Rectal smooth muscle tissue (tissue), 1 donor: Measurements from ENCODE around the gene PFKM.

Experiments used
- H3K27ac ChIP-seq: one replicate; pipeline ENCODE4 v1.7.0; 2013; ENCODE audit warnings: low read depth, low read length, inconsistent platforms
- H3K27me3 ChIP-seq: one replicate; pipeline ENCODE4 v1.7.0; 2013; ENCODE audit warnings: low read length; ENCODE audit not compliant: control insufficient read depth, insufficient read depth
- H3K36me3 ChIP-seq: one replicate; pipeline ENCODE4 v1.7.0; 2013; ENCODE audit warnings: low read length; ENCODE audit not compliant: control insufficient read depth, insufficient read depth
- H3K4me1 ChIP-seq: one replicate; pipeline ENCODE4 v1.7.0; 2013; ENCODE audit warnings: low read length; ENCODE audit not compliant: control insufficient read depth, insufficient read depth
- H3K4me3 ChIP-seq: one replicate; pipeline ENCODE4 v1.7.0; 2013; ENCODE audit warnings: low read length
- H3K9ac ChIP-seq: one replicate; pipeline ENCODE4 v1.7.0; 2013; ENCODE audit warnings: low read length

Gene PFKM

GRCh38 chr12:48165089-48165981, 46.2 kb downstream of the PFKM start:
- Histone ChIP-seq H3K4me3 (no peak overlapping the region), H3K4me1 (no peaks in the 10 kb centered on the region), H3K36me3 (no peaks in the 10 kb centered on the region), H3K27ac (no peak overlapping the region), H3K9ac (no peak overlapping the region), H3K27me3 (peaks cover 2% of the 10 kb centered on the region)

DNA sequence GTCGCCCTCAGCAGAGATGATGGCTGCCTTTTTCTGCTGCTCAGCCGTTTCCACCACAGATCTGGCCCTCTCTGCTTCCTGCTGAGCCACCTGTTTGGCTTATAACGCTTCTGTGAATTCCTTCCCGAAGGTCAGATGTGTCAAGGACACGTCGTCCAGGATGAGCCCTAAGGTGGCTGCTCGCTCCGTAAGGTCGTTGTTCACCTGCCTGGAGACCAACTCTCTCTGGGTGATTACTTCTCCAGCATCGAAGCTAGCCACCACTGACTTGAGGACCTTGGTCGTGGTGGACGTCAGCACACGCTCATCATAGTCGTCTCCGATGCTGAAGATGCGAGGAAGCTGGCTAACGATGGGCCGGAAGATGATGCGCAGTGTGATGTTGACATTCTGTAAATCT, 49.8 kb downstream of the PFKM start:
- Histone ChIP-seq H3K9ac (no peak overlapping the region), H3K4me1 (no peaks in the 10 kb centered on the region), H3K36me3 (no peaks in the 10 kb centered on the region), H3K27ac (no peak overlapping the region), H3K4me3 (no peak overlapping the region), H3K27me3 (peaks cover 2% of the 10 kb centered on the region)

DNA sequence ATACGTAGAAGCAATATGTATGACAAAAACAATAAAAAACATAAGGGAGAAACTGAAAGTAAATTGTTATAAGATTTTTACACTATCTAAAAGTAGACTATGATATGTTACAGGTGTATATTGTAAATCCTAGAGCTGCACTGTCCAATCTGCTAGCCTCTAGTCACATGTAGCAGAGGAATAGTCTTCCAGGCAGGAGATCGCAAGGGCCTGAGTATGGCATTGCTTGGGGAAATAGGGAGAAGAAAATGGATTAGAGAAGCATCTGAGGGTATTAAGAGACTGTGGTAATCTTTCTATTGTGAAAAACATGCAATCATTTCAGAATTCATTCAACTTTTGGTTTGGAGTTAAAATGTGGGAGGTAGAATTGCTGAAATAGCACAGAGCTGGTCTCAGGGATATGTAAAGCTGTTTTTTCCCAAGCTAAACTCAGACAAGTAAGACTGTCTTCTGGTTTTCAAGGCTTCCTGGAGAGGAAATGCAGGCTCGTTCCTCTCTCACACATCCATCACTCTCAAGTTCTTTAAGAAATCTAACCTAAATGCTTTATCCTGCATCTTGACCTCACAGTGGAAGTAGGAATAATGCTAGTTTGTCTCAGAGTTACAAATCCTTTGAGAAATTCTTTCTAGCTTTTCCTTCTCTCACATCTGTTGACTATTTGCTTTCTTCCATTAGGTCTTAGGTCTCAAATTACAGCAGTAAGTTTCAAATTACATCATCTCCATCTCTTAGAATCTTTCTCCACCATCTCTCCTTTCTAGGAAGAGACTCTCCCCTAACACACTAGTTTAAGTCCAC, 56.7 kb downstream of the PFKM start:
- H3K4me1 ChIP-seq: no peaks in the 10 kb centered on the region
- no peaks in the 10 kb centered on the region for H3K27me3 ChIP-seq
- H3K36me3 ChIP-seq: no peaks in the 10 kb centered on the region
- no peak overlapping the region for H3K27ac ChIP-seq
- H3K4me3 ChIP-seq: no peak overlapping the region
- H3K9ac ChIP-seq: no peak overlapping the region

GRCh38 chr12:48176417-48176751, 57.2 kb downstream of the PFKM start:
- H3K27me3 ChIP-seq: no peaks in the 10 kb centered on the region
- H3K9ac ChIP-seq: no peak overlapping the region
- H3K4me3 ChIP-seq: no peak overlapping the region
- H3K36me3 ChIP-seq: no peaks in the 10 kb centered on the region
- no peak overlapping the region for H3K27ac ChIP-seq
- no peaks in the 10 kb centered on the region for H3K4me1 ChIP-seq

DNA sequence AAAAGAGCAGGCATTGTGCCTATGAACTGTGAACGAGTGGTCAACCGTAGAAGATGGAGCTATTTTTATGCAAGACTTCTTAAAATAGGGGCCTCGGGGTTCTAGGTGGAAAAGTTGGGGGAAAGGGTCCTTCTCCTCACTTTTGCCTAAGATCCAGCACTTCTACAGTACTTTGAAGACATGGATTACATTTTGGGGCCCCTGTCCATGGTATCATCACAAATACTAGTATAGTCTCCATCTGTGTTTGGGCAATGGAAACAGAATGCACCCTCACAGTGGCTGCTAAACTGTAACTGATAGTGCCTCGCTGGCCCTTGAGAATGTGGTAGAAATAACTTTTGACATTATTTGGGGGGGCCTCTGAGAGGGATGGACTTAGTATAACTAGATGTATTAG, 58.8 kb downstream of the PFKM start:
- H3K36me3 ChIP-seq: no peaks in the 10 kb centered on the region
- H3K27ac ChIP-seq: no peak overlapping the region
- no peak overlapping the region for H3K9ac ChIP-seq
- no peaks in the 10 kb centered on the region for H3K4me1 ChIP-seq
- H3K4me3 ChIP-seq: no peak overlapping the region
- H3K27me3 ChIP-seq: peaks cover 5% of the 10 kb centered on the region

DNA sequence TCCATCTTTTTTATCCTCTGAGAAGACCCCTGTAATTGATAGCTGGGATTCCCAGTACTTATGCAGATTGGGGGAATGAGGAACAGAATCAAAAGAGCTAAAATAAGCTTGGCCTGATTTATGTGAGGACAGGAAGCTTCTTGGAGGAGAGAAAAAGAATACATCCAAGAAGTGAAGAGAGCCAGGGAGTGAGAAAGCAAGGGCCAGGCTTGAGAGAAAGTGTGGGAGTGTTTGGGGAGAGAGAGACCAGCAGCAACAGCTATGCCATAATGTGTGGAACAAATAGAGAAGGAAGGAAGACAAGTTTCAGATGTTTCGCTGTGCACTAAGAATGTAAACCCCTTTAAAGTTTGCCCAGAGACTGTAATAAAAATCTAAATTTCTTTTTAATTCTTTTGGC, 60.3 kb downstream of the PFKM start:
- peaks cover 10% of the 10 kb centered on the region for H3K27me3 ChIP-seq
- H3K36me3 ChIP-seq: no peaks in the 10 kb centered on the region
- no peaks in the 10 kb centered on the region for H3K4me1 ChIP-seq
- H3K4me3 ChIP-seq: no peak overlapping the region
- H3K27ac ChIP-seq: no peak overlapping the region
- H3K9ac ChIP-seq: no peak overlapping the region

DNA sequence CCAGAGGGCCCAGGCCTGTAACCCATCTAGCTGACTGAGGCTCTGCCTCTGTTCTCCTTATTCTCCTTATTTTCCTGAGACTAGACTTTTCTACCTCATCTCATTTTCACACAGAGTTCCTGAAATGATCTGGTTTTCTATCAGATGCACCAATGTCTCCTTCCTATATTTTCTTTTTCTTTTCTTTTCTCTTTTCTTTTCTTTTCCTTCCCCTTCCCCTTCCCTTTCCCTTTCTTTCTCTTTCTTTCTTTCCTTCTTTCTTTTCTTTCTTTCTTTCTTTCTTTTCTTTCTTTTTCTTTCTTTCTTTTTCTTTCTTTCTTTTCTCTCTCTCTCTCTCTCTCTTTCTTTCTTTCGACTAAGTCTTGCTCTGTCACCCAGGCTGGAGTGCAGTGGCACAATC, 61.3 kb downstream of the PFKM start:
- peaks cover 12% of the 10 kb centered on the region for H3K27me3 ChIP-seq
- H3K9ac ChIP-seq: no peak overlapping the region
- H3K4me1 ChIP-seq: no peaks in the 10 kb centered on the region
- H3K27ac ChIP-seq: no peak overlapping the region
- H3K36me3 ChIP-seq: no peaks in the 10 kb centered on the region
- H3K4me3 ChIP-seq: no peak overlapping the region

DNA sequence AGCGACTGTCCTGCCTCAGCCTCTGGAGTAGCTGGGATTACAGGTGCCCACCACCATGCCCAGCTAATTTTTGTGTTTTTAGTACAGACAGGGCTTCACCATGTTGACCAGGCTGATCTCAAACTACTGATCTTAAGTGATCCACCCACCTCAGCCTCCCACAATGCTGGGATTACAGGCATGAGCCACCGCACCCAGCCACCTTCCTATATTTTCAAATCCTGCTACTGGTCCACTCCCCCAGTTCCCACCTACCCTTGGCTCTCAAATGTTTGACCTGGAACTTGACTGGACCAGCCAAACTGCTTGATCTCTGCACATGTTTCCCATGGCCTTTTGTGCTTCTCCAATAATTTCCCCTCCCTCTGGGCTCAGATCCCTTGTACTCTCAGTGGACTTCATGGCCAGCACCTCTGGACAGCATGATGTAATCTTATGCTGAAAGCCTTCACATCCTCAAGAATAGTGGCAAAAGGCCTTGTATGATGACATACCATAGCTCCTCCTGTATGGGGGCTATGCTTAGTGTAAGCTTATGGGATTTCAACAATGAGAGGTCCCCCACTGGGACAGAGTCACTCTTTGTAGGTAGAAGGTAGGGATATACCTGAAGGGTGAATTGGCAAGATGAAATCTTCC, 61.8 kb downstream of the PFKM start:
- H3K27me3 ChIP-seq: peaks cover 12% of the 10 kb centered on the region
- no peak overlapping the region for H3K27ac ChIP-seq
- H3K9ac ChIP-seq: no peak overlapping the region
- H3K36me3 ChIP-seq: no peaks in the 10 kb centered on the region
- H3K4me1 ChIP-seq: no peaks in the 10 kb centered on the region
- H3K4me3 ChIP-seq: no peak overlapping the region

GRCh38 chr12:48182631-48183030, 63.5 kb downstream of the PFKM start:
- peak overlapping the region; percentile 73 for H3K4me3 ChIP-seq
- H3K27me3 ChIP-seq: peaks cover 12% of the 10 kb centered on the region
- H3K36me3 ChIP-seq: no peaks in the 10 kb centered on the region
- H3K27ac ChIP-seq: no peak overlapping the region
- H3K9ac ChIP-seq: no peak overlapping the region
- no peaks in the 10 kb centered on the region for H3K4me1 ChIP-seq

- peaks cover 12% of the 10 kb centered on the region for H3K27me3 ChIP-seq
- H3K4me3 ChIP-seq: peak within 1 kb of the TSS; percentile 73
- H3K36me3 ChIP-seq: no peaks in the 10 kb centered on the region
- no peaks in the 10 kb centered on the region for H3K4me1 ChIP-seq
- H3K9ac ChIP-seq: no peak within 1 kb of the TSS
- H3K27ac ChIP-seq: no peak within 1 kb of the TSS
Observed at GRCh38 chr12:48183091-48183875, 64.1 kb downstream of the PFKM start, which contains the start of gene CCDC184. Gene CCDC184, plus strand, starts transcription at chr12:48183644. Its CDS starts 479 bp downstream, at chr12:48184123.

DNA sequence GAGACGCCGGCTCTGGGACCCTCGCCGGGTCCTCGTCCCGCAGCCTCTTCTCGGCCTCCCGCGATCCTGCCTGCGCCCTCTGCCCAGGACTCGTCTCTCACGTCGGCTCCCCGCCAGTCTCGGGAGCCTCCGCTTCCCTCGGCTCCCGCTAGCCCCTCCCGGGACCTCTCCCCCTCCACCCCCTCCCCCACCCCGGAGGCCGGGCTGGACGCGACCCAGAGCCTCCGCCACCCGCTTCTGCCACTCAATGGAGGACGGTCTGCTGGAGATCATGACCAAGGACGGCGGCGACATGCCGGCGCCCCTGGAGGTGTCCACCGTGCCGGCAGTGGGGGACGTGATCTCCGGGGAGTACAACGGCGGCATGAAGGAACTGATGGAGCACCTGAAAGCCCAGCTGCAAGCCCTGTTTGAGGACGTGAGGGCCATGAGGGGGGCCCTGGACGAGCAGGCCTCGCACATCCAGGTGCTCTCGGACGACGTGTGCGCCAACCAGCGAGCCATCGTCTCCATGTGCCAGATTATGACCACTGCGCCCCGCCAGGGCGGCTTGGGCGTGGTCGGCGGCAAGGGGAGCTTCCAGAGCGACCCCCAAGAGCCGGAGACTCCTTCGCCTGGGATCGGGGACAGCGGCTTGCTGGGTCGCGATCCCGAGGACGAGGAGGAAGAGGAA, 64.8 kb downstream of the PFKM start:
- Histone ChIP-seq H3K27me3 (peaks cover 12% of the 10 kb centered on the region), H3K4me3 (peak overlapping the region; percentile 73), H3K4me1 (no peaks in the 10 kb centered on the region), H3K36me3 (no peaks in the 10 kb centered on the region), H3K9ac (no peak overlapping the region), H3K27ac (no peak overlapping the region)
